H1 (cell line): Measurements from ENCODE around the gene RALGDS. TPM values are rescaled to one million over a fixed set of nuclear protein-coding genes. Genes with fewer than 3 reads are reported as not detected.

ENCODE experiments used
- BRCA1 ChIP-seq: IDR thresholded peaks from 2 replicates; pipeline ENCODE4 v1.6.1; 2012; ENCODE audit warnings: low read depth, low read length, improper control_type of control experiment
- HDAC2 ChIP-seq, 2 experiments: fragments of 300-600 bp in 1 of 2; sonication (generic) in 1 of 2; IDR thresholded peaks; 2 replicates each; pipeline ENCODE4 v1.6.1; 2011 to 2012; ENCODE audit warnings: low read depth in 2 of 2, low read length in 2 of 2, mild to moderate bottlenecking in 2 of 2, moderate library complexity in 2 of 2, borderline replicate concordance in 1 of 2, inconsistent platforms in 1 of 2
- MAFK ChIP-seq: IDR thresholded peaks from 2 replicates; pipeline ENCODE4 v1.6.1; 2012; ENCODE audit warnings: low read depth, mild to moderate bottlenecking, improper control_type of control experiment, low read length
- SP1 ChIP-seq: IDR thresholded peaks from 2 replicates; pipeline ENCODE4 v1.6.1; 2011; ENCODE audit warnings: low read depth, low read length
- SRF ChIP-seq: IDR thresholded peaks from 2 replicates; pipeline ENCODE4 v1.6.1; 2011; ENCODE audit warnings: mild to moderate bottlenecking, low read depth, low read length, moderate library complexity
- SUZ12 ChIP-seq: fragments of 200-600 bp; sonication (generic); IDR thresholded peaks from 2 replicates; pipeline ENCODE4 v1.6.1; 2012; ENCODE audit warnings: mild to moderate bottlenecking, inconsistent platforms, low read length, moderate library complexity, mixed read lengths
- TEAD4 ChIP-seq: IDR thresholded peaks from 2 replicates; pipeline ENCODE4 v1.6.1; 2012; ENCODE audit warnings: low read depth, low read length, inconsistent platforms, mixed read lengths
- polyA plus RNA-seq, 7 experiments: library from polyadenylated mRNA; depleted of rRNA in 3 of 7; stranded (reverse) in 5 of 7; unstranded in 2 of 7; fragments of >200 nt in 5 of 7; fragments of 200-250 nt in 2 of 7; gene quantifications; 1 replicate in 5 of 7; 2 replicates in 1 of 7; 4 replicates in 1 of 7; pipeline versions ENCODE4 v1.2.1 to v1.2.3, GENCODE V29; 2011 to 2013; ENCODE audit warnings: missing spikeins in 2 of 7, mixed read lengths in 2 of 7
- total RNA-seq: library from RNA; stranded (reverse); fragmentation: NEBNext Ultra II Directional; extraction: Animal tissue kit (Norgen Biotek cat#: 25700); gene quantifications from 2 replicates; pipeline ENCODE4 v1.2.1, GENCODE V29; 2021
- TF ChIP-seq, protein P1 (sequence below): IDR thresholded peaks from 2 replicates; pipeline ENCODE4 v1.6.1; 2011; ENCODE audit warnings: low read length, improper control_type of control experiment

The RALGDS gene
- total and polyA plus RNA-seq, 2 of the 8 experiments (the other 6 are each of a cell fraction or from before 2014, with no cell fraction given) = 14.5 to 25.5 TPM

DNA sequence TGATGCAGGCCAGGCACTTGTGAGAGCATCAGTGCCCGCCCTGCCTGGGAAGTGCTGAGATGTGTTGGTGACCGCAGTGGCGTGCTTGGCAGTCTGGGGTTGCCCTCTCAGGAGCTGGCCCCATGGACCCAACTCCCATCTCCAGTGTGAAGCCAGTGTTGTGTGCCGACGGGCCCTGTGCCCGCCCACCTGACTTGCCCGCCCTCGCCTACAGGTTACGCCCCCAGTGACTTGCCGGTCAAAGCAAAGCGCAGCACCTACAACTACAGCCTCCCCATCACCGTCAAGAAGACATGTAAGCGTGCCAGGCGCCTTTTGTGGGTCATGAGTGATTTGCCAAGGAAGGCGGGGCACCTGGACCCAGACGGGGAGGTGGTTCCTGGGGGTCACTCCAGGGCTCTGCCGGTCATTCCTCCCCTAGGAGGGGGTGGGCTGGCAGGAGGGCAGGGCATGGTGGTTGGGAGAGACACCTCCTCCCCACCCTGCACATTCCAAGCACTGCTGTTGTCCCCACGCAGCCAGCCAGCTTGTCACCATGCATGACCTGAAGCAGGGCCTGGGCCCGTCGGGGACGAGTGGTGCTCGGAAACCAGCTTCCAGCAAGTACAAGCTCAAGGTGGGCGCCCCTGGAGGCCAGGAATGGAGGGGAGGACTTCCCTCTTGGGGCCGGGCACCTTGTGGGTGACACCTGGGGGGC is 66.7 kb downstream of the RALGDS start (continued):
- TF ChIP-seq, protein P1, sequence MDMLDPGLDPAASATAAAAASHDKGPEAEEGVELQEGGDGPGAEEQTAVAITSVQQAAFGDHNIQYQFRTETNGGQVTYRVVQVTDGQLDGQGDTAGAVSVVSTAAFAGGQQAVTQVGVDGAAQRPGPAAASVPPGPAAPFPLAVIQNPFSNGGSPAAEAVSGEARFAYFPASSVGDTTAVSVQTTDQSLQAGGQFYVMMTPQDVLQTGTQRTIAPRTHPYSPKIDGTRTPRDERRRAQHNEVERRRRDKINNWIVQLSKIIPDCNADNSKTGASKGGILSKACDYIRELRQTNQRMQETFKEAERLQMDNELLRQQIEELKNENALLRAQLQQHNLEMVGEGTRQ = no peak
- TF ChIP-seq SUZ12 = no peak
- TF ChIP-seq HDAC2 (IDR thresholded peaks at IDR 0.05; ENCODE audit: borderline replicate concordance in 1 of 2, low read depth in 2 of 2, low read length in 2 of 2) = no peak
- no peak for TF ChIP-seq MAFK
- no peak for TF ChIP-seq SRF
- TF ChIP-seq BRCA1 = no peak
- TF ChIP-seq TEAD4 = no peak
- TF ChIP-seq SP1 = no peak
